T47D (cell line): Measurements from ENCODE around the gene SPECC1L.

Source experiments
- DNase-seq, 2 experiments: peaks; one replicate each; pipeline versions ENCODE4 v3.0.0 to v3.0.0-alpha.2; 2011 to 2012; ENCODE audit warnings: low read depth in 1 of 2, low spot score in 1 of 2
- JUND ChIP-seq: IDR thresholded peaks from 2 replicates; pipeline ENCODE4 v1.6.1; 2012; ENCODE audit warnings: low read depth
- in situ Hi-C: cut with HindIII; loops from 2 replicates; pipeline ENCODE4 v1.10.0; 2016; ENCODE audit warnings: low sequenced_read_pairs, low pct_unique_long_range_greater_than_20kb

The SPECC1L gene

DNA sequence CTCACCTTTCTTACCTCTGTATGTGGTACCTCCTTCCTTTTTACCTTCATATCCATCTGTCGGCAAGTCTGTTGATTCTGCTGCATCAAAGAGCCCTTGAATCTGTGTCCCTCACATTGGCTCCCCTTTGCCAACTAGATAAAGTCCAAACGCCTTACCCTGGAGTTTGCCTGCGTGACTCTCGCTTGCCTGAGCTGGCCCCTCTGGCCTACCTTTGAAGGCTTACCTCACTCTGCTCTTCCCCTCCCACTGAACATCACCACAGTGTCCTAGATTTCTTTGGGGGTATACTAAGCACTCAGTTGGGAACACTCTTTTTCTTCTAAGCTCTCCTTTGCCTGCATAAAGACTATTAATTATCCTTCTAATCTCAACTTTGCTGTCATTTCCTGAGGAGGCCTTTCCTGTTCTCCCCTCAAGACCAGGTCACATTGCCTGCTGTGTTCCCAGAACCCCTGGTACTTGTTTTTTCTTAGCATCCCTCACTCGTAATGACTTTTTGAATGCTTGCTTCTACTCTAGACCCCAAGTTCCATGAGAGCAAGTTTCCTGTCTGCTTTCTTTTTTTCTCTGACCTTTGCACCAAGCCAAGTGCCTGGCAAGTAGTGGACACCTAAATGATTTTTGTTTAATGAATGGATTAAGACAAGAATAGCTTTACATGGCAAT, 89.0 kb downstream of the SPECC1L start:
- no peak for TF ChIP-seq JUND
- no peak for DNase-seq
- in situ Hi-C loops = no loop called here

DNA sequence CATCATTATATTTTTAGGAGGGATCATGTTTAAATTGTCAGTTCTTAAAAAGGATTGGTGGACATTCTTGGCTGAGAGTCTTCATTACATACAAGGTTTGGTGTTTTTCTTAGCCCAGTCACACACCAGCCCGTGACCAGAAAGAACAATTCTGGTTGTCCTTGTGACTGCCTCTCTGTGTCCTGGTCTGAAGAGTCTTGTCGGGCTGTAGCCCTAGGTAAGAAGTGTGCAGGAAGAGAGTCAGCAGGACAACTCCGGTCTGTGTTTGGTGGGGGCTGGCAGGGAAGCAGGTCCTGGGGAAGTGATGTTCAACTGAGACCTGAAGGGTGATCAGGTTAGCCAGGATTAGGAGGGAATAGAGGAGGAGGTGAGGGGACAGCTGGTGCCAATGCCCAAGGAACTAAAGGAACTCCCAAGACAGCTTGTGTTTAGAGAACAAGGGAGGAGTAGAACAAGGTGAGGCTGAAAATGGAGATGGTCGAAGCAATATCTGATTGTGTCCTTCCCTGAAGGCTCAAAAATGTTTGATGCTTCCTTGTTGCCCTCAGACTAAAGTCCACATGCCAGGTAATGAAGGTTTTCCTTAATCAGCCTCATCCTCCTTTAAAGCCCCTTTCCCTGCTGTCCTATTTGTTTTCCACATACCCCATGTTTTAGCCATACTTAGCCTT, 91.5 kb downstream of the SPECC1L start:
- no peak for TF ChIP-seq JUND
- DNase-seq = peak in 1 of 2 experiments; percentile 16
- in situ Hi-C loops = no loop called here

DNA sequence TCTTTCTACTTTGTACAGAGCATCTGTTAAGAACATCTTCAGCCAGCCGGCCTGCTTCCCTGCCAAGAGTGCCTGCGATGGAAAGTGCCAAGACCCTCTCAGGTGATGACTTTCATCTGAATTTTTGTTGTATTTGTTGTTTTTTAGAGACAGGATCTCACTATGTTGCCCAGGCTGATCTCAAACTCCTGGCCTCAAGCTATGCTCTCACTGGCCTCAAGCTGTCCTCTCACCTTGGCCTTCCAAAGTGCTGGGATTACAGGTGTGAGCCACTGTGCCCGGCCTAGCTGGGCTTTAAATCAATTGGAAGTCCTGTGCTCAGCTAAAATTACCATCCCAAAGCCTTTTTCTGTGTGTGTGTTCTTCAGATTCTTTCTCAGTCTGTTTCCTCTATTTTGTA, 92.6 kb downstream of the SPECC1L start:
- no peak for TF ChIP-seq JUND
- in situ Hi-C loops = no loop called here
- DNase-seq = no peak

DNA sequence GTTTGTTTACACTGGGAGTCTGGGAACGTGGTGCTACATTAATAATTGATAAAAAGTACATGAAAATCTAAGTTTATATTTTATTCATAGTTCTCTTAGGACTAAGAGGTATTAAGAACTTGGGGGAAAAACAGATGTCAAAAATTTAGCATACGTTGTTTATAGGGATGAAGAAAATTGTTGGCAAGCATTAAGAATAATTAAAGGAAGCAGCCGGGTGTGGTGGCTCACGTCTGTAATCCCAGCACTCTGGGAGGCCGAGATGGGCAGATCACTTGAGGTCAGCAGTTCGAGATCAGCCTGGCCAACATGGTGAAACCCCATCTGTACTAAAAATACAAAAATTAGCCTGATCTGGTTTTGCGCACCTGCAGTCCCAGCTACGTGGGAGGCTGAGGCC, 96.1 kb downstream of the SPECC1L start:
- no peak for DNase-seq
- in situ Hi-C loops = no loop called here
- TF ChIP-seq JUND = no peak

DNA sequence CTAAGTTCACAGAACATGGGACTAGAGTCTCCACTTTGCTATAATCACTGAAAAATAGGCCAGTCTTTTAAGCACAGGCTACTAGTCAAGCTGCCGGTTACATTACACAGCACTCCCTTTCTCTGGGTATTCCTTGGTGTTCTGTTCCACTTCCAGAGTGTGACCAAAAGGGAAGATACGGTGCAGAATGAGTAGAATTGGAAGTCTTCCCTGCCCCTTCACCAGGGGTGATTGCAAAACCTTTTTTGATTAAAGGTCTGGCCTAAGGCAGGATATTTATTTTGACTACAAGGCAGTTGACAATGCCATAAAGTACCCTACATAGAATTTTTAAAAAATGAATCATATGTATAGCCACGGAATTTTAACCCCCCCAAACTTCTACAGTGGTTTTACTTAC, 97.2 kb downstream of the SPECC1L start:
- in situ Hi-C loops = no loop called here
- DNase-seq = no peak
- TF ChIP-seq JUND = no peak

DNA sequence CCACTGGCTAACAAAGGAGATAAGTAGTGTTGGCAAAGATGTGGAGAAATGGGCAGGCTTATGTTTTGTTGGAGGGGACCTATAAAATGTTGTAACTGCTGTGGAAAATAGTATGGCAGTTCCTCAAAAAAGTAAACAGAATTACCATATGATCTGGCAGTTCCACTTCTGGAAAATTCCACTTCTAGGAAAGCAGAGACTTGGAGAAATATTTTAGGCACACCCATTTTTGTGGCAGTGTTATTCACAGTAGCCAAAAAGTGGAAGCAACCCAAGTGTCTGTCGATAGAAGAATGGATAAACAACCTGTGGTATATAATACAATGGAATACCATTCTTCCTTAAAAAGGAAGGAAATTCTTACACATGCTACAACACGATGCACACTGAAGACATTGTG, 99.8 kb downstream of the SPECC1L start:
- no peak for DNase-seq
- no peak for TF ChIP-seq JUND
- in situ Hi-C loops = no loop called here

DNA sequence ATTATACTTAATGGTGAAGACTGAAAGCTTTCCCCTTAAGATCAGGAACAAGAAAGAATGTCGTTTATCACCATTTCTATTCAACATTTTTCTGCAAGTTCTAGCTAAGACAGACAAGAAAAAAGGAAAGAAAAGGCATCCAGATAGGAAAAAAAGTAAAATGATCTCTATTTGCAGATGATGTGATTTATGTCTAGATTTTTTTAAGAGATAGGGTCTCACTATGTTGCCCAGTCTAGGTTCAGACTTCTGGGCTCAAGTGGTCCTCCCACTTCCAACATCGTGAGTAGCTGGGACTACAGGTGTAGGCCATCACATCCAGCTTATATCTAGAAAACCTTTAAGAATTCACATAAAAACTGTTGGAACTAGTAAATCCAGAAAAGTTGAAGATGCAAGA, 105.4 kb downstream of the SPECC1L start:
- in situ Hi-C loops = no loop called here
- no peak for DNase-seq
- TF ChIP-seq JUND = no peak

DNA sequence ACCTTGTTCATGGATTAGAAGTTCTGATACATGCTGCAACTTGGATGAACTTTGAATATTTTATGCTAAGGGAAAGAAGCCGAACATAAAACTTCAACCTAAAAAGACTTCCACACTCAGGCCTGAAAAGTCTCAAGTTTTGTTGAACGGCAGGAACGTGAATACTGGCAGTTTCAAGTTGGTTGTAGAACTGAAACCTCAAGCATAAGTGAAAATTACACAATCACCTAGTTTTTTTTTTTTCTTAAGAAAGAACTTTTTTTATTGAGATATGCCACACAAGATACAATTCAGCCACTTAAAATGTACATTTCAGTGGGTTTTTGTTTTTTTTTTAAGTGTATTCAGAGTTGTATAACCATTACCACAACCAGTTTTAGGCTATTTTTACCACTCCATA, 106.0 kb downstream of the SPECC1L start:
- in situ Hi-C loops = no loop called here
- DNase-seq = no peak
- no peak for TF ChIP-seq JUND

DNA sequence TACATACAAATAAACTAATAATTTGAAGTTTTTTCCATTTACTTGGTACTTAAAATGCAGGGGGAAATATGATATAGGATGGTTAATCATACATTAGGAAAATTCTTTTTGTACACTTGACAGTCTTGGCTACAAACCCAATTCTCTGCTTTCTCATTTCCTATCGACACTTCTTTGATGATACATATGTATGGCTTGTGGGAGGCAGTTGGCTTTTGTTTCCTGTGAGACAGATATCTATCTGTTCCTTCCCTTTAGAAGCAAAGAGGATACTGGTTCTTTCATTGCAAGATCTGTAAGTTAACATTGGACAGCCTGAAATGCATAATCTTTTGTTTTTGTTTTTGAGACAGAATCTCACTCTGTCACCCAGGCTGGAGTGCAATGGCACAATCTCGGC, 108.9 kb downstream of the SPECC1L start:
- DNase-seq = no peak
- in situ Hi-C loops = no loop called here
- TF ChIP-seq JUND = no peak

DNA sequence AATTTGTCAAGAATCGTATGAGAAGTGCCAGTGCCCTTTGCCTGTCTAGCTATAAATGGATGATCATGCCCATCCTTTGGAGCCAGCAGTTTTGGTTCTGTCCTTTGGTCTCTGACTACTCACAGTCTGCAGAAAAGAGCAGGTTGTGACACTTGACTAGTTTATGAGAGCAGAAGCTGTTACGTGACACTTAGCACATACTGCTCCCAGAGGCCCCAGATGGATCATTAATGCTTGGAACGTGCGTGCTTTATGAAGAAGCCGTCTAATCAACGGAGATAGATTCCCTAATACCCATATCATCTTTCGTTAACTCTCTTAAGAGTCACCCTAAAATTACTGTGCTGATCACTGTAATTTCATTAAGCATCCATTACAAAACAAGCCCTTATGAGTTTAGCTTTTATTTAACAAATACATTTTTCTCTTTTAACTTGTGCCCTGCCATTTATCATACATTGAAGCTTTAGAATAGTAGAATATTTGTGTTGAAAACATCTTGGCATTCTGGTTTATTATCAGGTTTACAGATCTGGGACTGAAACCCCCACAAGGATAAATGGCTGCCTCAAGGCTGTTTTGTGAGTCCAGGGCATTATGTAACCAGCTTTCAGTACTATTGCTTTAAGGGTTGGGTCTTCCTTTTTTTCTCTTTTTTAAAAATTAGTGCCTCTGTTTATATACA, 109.7 kb downstream of the SPECC1L start:
- no peak for DNase-seq
- in situ Hi-C loops = no loop called here
- TF ChIP-seq JUND = no peak

DNA sequence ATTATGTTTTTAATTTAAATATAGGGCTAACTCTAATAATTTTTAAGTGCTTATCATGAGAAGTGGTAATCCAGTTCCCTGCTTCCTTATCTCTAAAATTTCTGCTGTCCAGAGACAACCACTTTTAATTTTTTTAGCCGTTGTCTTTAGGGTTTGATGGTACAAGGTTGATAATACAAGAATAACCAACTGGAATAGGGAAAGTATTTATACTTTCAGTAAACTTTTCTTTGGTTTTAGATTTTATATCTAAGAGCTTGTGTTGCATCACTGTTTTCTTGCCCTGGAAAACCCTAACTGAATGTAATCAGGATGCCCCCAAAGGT, 110.2 kb downstream of the SPECC1L start:
- DNase-seq = no peak
- TF ChIP-seq JUND = no peak
- in situ Hi-C loops = no loop called here

DNA sequence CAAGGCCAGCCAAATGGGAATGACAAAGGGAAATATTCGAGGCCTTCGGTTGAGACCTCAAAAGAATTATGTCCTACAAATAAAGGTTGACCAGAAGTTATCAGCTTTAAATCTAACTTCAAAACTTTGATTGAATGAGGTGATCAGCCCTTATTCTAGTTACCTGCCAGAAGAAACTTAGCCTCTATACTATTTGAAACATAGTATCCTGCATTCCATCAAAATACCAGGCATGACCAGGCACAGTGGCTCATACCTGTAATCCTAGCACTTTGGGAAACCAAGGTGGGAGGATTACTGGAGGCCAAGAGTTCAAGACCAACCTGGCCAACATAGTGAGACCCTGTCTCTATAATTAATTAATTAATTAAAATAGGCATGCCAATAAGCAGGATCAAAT, 112.4 kb downstream of the SPECC1L start:
- in situ Hi-C loops = no loop called here
- peak in 1 of 2 experiments; percentile 60 for DNase-seq
- TF ChIP-seq JUND = peak; percentile 47; the same call in 1 of the 2 replicates

DNA sequence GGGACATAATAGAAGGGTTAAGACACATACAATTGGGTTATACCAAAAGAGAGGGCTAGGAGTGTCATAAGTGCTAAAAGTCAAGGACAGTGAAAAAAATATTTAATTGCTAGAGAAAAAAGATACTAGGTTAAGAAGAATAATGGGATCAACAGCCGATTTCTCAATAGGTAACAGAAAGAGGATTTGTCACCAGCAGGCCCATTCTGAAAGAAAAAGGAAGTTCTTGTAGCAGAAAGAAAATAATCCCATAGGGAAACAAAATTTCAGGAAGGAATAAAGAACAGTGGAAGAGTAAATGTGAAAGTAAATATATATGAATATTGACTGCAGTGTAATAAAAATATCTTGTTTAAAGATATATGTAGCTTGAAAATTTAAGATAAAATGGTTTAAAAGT, 113.5 kb downstream of the SPECC1L start:
- DNase-seq = no peak

More for the DNA sequence above, 113.5 kb downstream of the SPECC1L start:
- in situ Hi-C loops = no loop called here
- no peak for TF ChIP-seq JUND
